ENCODE measurements around the gene POU1F1. TPM values are rescaled to one million over a fixed set of nuclear protein-coding genes. Genes with fewer than 3 reads are reported as not detected.

Gene POU1F1
- total and polyA plus RNA-seq, 2 donors from 2014 or later: not detected

DNA sequence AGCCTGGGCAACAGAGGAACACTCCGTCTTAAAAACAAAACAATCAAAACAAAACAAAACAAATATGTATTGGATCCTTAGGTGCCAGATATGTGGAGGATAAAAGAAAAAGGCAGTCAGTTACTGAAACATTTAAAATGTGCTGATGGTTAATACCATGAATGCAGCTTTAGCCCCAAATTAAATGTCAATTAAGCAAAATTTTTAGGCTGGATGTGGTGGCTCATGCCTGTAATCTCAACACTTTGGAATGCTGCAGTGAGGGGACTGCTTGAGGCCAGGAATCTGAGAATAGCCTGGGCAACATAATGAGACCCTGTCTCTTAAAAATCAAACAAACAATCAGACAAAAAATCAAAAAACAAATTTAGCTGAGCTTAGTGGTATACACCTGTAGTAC, 57.8 kb downstream of the POU1F1 start:
- intact Hi-C loops (cut with DNase I): no loop called here

More for the DNA sequence above, 57.8 kb downstream of the POU1F1 start:
- no peak overlapping the region for H3K9ac ChIP-seq (ENCODE audit: low read length in 3 of 3)
- H3K9me3 ChIP-seq (ENCODE audit: control insufficient read depth in 2 of 3, insufficient read depth in 1 of 3, low read length in 3 of 3): no peaks in the 10 kb centered on the region
- no peak for DNase-seq
- H3K4me1 ChIP-seq (ENCODE audit: control insufficient read depth in 2 of 3, insufficient read depth in 2 of 3, low read depth in 1 of 3, low read length in 3 of 3): no peaks in the 10 kb centered on the region
- TF ChIP-seq, protein P1, sequence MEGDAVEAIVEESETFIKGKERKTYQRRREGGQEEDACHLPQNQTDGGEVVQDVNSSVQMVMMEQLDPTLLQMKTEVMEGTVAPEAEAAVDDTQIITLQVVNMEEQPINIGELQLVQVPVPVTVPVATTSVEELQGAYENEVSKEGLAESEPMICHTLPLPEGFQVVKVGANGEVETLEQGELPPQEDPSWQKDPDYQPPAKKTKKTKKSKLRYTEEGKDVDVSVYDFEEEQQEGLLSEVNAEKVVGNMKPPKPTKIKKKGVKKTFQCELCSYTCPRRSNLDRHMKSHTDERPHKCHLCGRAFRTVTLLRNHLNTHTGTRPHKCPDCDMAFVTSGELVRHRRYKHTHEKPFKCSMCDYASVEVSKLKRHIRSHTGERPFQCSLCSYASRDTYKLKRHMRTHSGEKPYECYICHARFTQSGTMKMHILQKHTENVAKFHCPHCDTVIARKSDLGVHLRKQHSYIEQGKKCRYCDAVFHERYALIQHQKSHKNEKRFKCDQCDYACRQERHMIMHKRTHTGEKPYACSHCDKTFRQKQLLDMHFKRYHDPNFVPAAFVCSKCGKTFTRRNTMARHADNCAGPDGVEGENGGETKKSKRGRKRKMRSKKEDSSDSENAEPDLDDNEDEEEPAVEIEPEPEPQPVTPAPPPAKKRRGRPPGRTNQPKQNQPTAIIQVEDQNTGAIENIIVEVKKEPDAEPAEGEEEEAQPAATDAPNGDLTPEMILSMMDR (IDR thresholded peaks at IDR 0.05; ENCODE audit: borderline replicate concordance, extremely low read depth, insufficient read depth): no peak
- H3K27me3 ChIP-seq (ENCODE audit: control insufficient read depth, insufficient read depth, low read length): no peaks in the 10 kb centered on the region
- H3K27ac ChIP-seq (ENCODE audit: low read depth in 2 of 2, low read length in 2 of 2): no peak overlapping the region
- no peak overlapping the region for H3K4me3 ChIP-seq (ENCODE audit: low read length in 3 of 3)
- no peaks in the 10 kb centered on the region for H3K36me3 ChIP-seq (ENCODE audit: control insufficient read depth in 2 of 3, insufficient read depth in 3 of 3, low read length in 3 of 3)
- no peak for FAIRE-seq

Small RNA genes within 50 kb of the gene (microRNA-seq; reads per million reads assigned to microRNA genes)
- not detected for gene MIR4795

Other genes starting within 250 kb of the POU1F1 start
- 37.8 TPM for gene CHMP2B, start 49.3 kb downstream of the POU1F1 start, total RNA-seq
- 31.7 TPM for gene CHMP2B, start 49.3 kb downstream of the POU1F1 start, polyA plus RNA-seq (ENCODE audit: insufficient read depth, low read depth, low replicate concordance)